GM23248 (cell line): ENCODE data around the gene LDLRAD4.

Experiments
- EZH2 ChIP-seq: fragments of 200-600 bp; sonication (generic); IDR thresholded peaks from 2 replicates; pipeline ENCODE4 v1.6.1; 2018; ENCODE audit warnings: antibody characterized with exemption, mild to moderate bottlenecking; ENCODE audit not compliant: insufficient read depth, poor library complexity, severe bottlenecking
- EZH2phosphoT487 ChIP-seq: fragments of 200-600 bp; sonication (generic); IDR thresholded peaks from 2 replicates; pipeline ENCODE4 v1.6.1; 2018; ENCODE audit warnings: antibody characterized with exemption, moderate library complexity, mild to moderate bottlenecking, low read depth; ENCODE audit not compliant: insufficient read depth

DNA sequence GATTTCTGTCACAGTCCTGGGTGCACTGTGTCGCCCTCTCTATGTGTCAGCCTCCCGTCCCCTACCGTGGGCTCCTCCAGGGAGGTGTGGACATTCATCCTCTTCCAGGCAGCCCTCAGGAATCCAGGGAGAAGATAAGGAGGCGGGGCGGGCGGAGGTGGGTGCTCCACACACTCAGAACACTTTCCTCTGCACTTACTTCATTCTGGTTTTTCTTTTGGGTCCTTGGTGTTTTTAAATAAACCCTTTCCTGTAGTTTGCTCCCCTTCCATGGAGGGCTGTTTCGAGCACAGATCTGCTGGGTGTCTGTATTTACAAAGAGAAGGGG lies 323.9 kb downstream of the LDLRAD4 start:
- TF ChIP-seq EZH2 (no peak), EZH2phosphoT487 (no peak)
